ENCODE results near the gene GPR61. TPM values are rescaled to one million over a fixed set of nuclear protein-coding genes. Genes with fewer than 3 reads are reported as not detected.

GPR61 gene
- total RNA-seq, 1 experiment from 2014 or later = 0.48 TPM

GRCh38 chr1:109595531-109595930 lies 55.9 kb downstream of the GPR61 start:
- Histone ChIP-seq H3K9me3 (ENCODE audit: control insufficient read depth, low read depth, low read length) (no peaks in the 10 kb centered on the region), H3K79me1 (ENCODE audit: insufficient read depth, low read depth, low read length, poor library complexity, severe bottlenecking) (no peaks in the 10 kb centered on the region), H2AFZ (ENCODE audit: low read length) (no peak overlapping the region), H2BK5ac (ENCODE audit: insufficient read length, low read length) (no peak overlapping the region), H4K8ac (replicated peaks; ENCODE audit: insufficient read length, low read depth, low read length) (no peak overlapping the region), H4K20me1 (ENCODE audit: control insufficient read depth, insufficient read depth, insufficient read length) (no peaks in the 10 kb centered on the region), H3K14ac (ENCODE audit: insufficient read depth, low read length) (no peak overlapping the region), H2BK20ac (ENCODE audit: low read depth, low read length, poor library complexity, severe bottlenecking) (no peak overlapping the region), H4K91ac (ENCODE audit: insufficient read length, low read depth, low read length) (no peak overlapping the region), H4K5ac (ENCODE audit: insufficient read length, low read depth, low read length) (no peak overlapping the region), H2BK15ac (ENCODE audit: low read depth, low read length) (no peak overlapping the region), H3K4me2 (ENCODE audit: insufficient read depth, insufficient read length, low read length) (no peak overlapping the region), H3T11ph (ENCODE audit: low read length) (no peak overlapping the region), H3K9ac (ENCODE audit: extremely low read depth, insufficient read length, low read length) (no peak overlapping the region), H2AK5ac (ENCODE audit: insufficient read length, low read length) (no peak overlapping the region), H3K4ac (ENCODE audit: low read depth, low read length) (no peak overlapping the region), H3K27me3 (ENCODE audit: insufficient read depth, low read length) (no peaks in the 10 kb centered on the region), H3K27ac (ENCODE audit: insufficient read length, low read depth, low read length) (no peak overlapping the region), H2BK120ac (ENCODE audit: low read depth, low read length, poor library complexity, severe bottlenecking) (no peak overlapping the region), H3K18ac (ENCODE audit: insufficient read length, low read depth, low read length) (no peak overlapping the region), H2BK12ac (ENCODE audit: insufficient read length, low read depth, low read length) (no peak overlapping the region), H3K79me2 (ENCODE audit: insufficient read depth, low read length) (no peaks in the 10 kb centered on the region), H3K23me2 (ENCODE audit: insufficient read length, low read depth, low read length, poor library complexity, severe bottlenecking) (no peaks in the 10 kb centered on the region), H3K56ac (ENCODE audit: insufficient read length, low read depth, low read length) (no peak overlapping the region), H3K23ac (ENCODE audit: insufficient read length, low read depth, low read length) (no peak overlapping the region), H3K4me1 (ENCODE audit: insufficient read depth, low read length) (no peaks in the 10 kb centered on the region)
- H3K4me3 Mint-ChIP-seq = no peak overlapping the region
- H3K36me3 Mint-ChIP-seq (ENCODE audit: insufficient read depth in 1 of 3, low read depth in 3 of 3) = peaks cover 3 to 30% (median 28%) of the 10 kb centered on the region in 3 experiments; a peak in 5 of 7 replicates
- WGBS (ENCODE audit: extremely low coverage, insufficient read length, low lambda C conversion rate) = no CpG with 5 or more reads among the region's 2 CpGs
- H3K27me3 Mint-ChIP-seq (ENCODE audit: low read depth) = no peaks in the 10 kb centered on the region
- peaks cover 3 to 9% of the 10 kb centered on the region in 2 experiments; a peak in 1 of 4 replicates for H3K4me1 Mint-ChIP-seq
- TF ChIP-seq, protein P1, sequence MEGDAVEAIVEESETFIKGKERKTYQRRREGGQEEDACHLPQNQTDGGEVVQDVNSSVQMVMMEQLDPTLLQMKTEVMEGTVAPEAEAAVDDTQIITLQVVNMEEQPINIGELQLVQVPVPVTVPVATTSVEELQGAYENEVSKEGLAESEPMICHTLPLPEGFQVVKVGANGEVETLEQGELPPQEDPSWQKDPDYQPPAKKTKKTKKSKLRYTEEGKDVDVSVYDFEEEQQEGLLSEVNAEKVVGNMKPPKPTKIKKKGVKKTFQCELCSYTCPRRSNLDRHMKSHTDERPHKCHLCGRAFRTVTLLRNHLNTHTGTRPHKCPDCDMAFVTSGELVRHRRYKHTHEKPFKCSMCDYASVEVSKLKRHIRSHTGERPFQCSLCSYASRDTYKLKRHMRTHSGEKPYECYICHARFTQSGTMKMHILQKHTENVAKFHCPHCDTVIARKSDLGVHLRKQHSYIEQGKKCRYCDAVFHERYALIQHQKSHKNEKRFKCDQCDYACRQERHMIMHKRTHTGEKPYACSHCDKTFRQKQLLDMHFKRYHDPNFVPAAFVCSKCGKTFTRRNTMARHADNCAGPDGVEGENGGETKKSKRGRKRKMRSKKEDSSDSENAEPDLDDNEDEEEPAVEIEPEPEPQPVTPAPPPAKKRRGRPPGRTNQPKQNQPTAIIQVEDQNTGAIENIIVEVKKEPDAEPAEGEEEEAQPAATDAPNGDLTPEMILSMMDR (conservative IDR thresholded peaks at IDR 0.05) = no peak
- no peak for DNase-seq
- H3K27ac Mint-ChIP-seq = no peak overlapping the region
- H3K9me3 Mint-ChIP-seq = no peaks in the 10 kb centered on the region

Other genes with a start within 250 kb of the GPR61 start
- gene MYBPHL, start 232.9 kb upstream of the GPR61 start, total RNA-seq (2021) = 0.59 and 1.1 TPM in 2 replicates
- gene SORT1, start 142.0 kb upstream of the GPR61 start, total RNA-seq (2021) = 41.5 and 47.9 TPM in 2 replicates
- gene PSMA5, start 113.4 kb upstream of the GPR61 start, total RNA-seq (2021) = 133 and 136 TPM in 2 replicates
- 2.5 and 2.6 TPM in 2 replicates for gene SYPL2, start 73.3 kb upstream of the GPR61 start, total RNA-seq (2021)
- 17.3 TPM in 2 replicates for gene ATXN7L2, start 56.0 kb upstream of the GPR61 start, total RNA-seq (2021)
- gene CYB561D1, start 45.8 kb upstream of the GPR61 start, total RNA-seq (2021) = 6.5 and 6.7 TPM in 2 replicates
- gene AMIGO1, start 30.1 kb upstream of the GPR61 start, total RNA-seq (2021) = 3.6 and 4.1 TPM in 2 replicates
- 9.8 and 9.9 TPM in 2 replicates for gene GNAI3, start 8.7 kb downstream of the GPR61 start, total RNA-seq (2021)
- gene GNAT2, start 79.7 kb downstream of the GPR61 start, total RNA-seq (2021) = 0.20 TPM in 1 of 2 replicates, not detected in the other
- 63.0 and 65.1 TPM in 2 replicates for gene AMPD2, start 80.0 kb downstream of the GPR61 start, total RNA-seq (2021)
- gene GSTM4, start 116.2 kb downstream of the GPR61 start, total RNA-seq (2021) = 22.0 and 24.6 TPM in 2 replicates
- 14.9 and 15.3 TPM in 2 replicates for gene GSTM2, start 128.2 kb downstream of the GPR61 start, total RNA-seq (2021)
- 19.5 and 20.7 TPM in 2 replicates for gene GSTM1, start 147.9 kb downstream of the GPR61 start, total RNA-seq (2021)
- gene GSTM5, start 172.4 kb downstream of the GPR61 start, total RNA-seq (2021) = not detected in 2 replicates
- 2.7 and 3.5 TPM in 2 replicates for gene GSTM3, start 201.2 kb downstream of the GPR61 start, total RNA-seq (2021)
- gene EPS8L3, start 224.1 kb downstream of the GPR61 start, total RNA-seq (2021) = not detected in 2 replicates